GM19452 (cell line): Measurements from ENCODE around the gene DHRS7C.

Source experiments
- ATAC-seq: cut with Tn5 transposase; IDR thresholded peaks from one replicate; pipeline ENCODE4 v1.9.1; 2021; ENCODE audit not compliant: unreplicated experiment

DHRS7C gene

DNA sequence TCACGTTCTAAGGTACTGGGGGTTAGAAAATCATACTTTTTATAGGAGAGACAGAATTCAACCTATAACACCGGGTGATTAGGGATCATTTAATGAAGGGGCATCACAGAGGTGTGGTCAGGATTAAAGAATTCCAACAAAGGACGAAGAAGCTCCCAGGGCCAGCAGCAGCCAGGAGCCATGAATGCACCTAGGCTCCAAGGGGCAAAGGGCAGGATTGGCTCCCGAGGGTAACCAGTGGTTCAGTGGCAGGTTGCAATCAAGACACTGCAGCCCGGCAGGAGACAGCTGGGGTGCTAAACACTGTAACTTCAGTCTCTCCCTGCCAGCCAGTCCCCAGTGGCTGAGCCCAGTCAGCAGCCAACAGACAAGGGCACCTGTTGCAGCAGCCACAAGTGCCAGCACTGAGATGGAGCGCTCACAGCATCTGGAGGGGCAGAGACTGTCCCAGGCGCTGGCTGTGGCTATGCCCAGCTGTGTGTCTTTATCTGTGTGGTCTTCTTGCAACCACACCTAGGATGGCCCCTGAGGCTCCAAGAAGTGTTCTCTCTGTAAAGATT is 23.9 kb downstream of the DHRS7C start:
- no peak for ATAC-seq

DNA sequence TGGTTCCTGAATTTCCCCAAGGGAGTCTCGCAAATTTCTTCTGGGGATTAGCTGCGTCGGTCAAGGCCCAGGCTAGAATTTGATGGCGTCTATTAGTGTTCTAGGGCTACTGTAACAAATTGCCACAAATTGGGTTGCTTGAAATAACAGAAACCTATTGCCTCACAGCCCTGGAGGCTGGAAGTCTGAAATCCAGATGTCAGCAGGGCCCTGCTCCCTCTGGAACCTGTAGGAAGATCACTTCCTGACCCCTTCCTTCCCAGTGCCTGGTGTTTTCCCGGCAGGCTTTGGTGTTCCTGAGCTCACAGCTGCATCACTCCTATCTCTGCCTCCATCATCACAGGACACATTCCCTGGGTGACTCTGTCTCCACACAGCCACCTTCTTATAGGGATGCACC is 24.4 kb downstream of the DHRS7C start:
- ATAC-seq = no peak

DNA sequence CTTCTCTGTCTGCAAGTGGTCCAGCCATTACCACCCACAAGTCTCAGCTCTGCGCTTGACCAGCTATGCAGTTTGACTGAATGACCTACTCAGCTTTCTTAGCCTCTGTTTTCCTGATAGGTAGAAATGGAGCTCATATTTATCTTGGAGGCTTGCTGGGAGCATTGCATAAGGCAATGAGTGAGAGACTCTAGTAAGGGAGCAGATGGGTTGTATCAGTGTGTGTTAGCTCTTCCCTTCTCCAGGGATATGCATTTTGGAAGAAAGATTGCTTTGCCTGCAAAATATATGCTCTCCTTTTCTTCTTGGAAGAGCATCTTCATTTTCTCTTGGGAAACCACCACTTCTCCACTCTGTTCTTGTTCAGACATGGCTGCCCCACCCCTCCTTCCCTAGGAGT is 26.1 kb downstream of the DHRS7C start:
- ATAC-seq = no peak

DNA sequence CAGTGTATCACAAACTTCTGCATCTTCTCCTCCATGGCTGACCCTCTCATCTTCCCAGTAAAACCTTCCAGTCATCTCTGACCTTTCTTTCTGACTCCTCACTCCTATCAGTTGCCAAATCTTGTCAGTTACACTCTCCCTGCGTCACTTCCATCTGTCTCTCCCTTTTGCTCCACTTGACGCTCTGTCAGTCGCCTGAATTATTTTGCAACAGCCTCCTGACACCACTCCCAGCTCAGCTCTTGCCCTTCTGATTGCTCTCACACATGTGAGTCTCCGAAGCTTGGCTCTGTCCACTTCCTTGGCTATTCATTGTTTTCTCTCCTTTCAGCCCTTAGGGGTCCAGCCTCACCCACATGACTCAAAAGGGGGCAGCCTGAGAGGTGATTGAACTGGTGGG is 27.7 kb downstream of the DHRS7C start:
- no peak for ATAC-seq

DNA sequence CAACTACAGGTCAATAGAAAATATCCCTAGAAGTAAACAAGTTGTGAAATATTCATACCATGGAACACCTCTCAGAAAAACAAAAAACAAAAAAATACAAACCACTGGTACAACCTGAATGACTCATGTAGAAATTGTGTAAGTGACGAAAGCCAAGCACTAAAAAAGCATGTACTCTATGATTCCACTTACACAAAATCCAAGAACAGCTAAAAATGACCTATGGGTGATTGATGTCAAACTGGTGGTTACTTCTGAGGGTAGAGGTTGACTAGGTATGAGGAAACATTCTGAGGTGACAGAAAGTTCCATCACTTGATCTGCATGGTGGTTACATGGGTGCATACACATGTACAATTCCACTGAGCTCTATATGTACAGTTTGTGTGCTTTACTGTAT is 31.1 kb downstream of the DHRS7C start:
- no peak for ATAC-seq

DNA sequence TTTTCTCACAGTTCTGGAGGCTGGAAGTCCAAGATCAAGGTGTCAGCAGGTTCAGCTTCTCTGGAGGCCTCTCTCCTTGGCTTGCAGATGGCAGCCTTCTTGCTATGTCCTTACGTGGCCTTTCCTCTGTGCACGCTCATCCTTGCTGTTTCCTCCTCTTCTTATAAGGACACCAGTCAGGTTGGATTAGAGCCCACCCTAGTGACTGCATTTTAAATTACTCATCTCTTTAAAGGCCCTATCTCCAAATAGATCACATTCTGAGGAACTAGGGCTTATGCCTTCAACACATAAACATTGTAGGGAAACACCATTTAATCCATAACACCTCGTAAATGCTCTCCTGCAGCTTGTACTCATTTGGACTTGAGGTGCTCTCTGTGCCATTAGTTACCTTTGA is 36.3 kb downstream of the DHRS7C start:
- no peak for ATAC-seq

DNA sequence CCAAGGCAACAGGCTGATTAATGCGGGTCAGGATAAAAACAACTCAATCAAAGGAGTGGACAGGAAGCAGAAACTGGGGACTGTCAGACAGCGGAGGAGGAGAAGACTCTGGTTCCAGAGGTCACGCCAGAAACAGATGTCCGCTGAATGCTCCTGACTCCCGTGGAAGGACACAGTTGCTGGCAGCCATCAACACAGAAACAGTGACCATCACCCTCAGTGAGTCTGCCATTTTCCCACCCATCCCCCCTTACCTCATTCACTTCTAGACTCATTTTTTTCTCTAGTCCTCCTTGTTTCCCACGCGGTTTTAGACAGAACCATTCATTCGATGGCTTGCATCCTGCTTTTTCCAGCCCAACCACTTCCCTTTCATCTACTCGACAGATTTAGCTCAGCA is 40.9 kb downstream of the DHRS7C start:
- no peak for ATAC-seq

DNA sequence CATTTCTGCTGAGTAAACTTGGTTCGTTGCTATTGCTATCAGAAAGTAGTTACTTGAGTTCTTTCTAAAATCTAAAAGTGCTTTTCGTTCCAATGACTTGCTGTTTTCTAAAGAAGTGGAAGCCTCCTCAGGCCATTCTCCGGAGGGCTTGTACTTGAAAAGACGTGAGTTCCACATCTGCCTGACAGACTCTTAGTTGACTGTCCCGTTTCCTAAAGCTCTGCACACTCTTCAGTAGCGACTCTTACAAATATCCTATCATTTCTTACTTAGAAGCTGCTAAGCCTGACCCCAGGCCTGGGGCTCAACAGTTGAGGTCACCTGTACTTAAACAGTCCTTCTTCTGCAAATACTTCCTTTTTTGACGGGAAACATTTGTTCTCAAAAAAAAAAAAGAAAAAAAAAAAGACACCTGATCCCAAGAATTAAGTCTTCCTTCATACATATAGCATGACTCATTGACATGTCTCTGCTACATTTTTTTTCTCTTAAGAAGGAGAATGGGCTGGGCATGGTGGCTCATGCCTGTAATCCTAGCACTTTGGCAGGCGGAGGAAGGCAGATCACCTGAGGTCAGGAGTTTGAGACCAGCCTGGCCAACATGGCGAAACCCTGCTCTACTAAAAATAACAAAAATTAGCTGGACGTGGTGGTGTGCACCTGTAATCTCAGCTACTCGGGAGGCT is 61.5 kb downstream of the DHRS7C start:
- ATAC-seq = no peak

DNA sequence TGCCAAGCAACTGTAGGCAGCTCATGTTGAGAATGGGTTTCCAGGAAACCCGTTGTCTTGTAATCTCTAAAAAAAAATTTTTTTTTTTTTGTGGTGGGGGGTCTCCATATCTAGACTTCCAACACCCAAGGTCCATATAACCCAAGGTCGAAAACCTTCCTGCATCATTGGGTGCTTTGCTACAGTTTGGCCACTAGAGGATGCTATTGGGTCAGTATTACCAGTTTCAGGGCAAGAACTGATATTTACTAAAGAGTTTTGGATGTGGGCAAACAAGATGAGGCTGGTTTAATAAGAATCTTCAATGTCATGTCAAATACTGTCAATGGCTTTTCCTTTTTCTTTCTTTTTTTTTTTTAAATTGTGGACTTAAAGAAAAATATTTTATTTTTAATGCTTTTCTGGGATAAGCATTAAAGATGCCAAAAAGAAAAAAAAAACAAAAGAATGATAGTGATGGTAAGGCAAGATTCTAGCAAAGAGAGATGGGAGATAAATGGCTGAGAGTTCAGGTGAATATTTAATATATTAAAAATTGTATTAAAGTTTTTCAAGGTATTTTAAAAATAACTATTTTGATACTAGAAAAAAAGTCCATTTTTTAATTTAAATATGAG is 62.2 kb downstream of the DHRS7C start:
- ATAC-seq = no peak

DNA sequence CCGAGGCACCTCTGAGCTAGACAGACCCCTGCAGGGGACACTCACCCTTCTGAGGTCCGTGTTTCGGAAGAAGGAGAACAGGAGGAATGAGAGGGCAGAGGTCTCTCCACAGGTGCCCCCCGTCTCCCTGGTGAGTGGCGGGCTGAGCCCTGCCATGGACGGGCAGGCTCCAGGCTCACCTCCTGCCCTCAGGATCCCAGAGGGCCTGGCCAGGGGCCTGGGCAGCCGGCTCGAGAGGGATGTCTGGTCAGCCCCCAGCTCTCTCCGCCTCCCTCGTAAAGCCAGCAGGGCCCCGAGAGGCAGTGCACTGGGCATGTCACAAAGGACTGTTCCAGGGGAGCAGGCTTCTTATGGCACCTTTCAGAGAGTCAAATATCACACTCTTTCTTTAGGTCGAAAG is 62.8 kb downstream of the DHRS7C start:
- ATAC-seq = no peak

DNA sequence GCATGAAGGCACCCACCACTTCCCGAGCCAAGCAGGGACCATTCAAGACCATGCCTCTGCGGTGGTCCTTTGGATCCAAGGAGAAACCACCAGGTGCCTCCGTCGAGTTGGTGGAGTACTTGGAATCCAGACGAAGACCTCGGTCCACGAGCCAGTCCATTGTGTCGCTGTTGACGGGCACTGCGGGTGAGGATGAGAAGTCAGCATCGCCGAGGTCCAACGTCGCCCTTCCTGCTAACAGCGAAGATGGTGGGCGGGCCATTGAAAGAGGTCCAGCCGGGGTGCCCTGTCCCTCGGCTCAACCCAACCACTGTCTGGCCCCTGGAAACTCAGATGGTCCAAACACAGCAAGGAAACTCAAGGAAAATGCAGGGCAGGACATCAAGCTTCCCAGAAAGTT is 63.4 kb downstream of the DHRS7C start:
- no peak for ATAC-seq

DNA sequence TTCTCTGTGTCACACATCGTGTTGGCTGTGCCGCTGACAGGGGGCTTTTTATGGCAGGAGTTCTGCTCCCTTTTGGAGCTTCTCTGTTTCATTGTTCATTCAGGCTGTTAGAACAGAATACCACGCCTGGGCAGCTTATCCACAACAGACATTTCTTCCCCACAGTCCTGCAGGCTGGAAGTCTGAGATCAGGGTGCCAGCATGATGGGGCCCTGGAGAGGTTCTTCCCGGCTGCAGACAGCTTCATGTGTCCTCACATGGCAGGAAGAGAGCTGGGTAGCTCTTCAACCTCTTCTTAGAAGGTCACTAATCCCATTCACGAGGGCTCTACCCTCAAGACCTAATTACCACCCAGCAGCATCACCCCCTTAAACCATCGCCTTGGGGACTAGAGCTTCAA is 65.1 kb downstream of the DHRS7C start:
- no peak for ATAC-seq

DNA sequence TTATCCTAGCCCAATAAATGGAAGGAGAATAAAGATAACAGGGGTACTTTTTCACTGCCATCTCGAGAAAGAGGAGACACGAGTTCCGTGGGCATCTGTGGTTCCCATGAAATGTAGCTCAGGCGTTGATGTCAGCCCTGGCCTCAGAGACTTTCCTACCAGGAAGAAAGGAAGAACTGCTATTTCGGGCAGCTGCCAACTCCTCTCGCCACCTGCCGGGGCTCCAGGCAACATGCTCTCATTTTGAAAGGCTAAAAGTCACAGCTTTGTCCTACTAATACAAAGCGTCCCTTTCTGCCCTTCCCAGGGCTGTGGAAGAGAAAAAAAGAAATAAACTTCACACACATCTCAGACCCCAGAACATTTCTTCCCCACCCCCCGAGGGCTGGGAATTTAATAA is 65.8 kb downstream of the DHRS7C start:
- ATAC-seq = no peak
